ENCODE results near the gene TMEM94.

The TMEM94 gene

GRCh38 chr17:75457047-75457654 is 716 bp downstream of the TMEM94 start:
- Histone ChIP-seq H3K27me3 (no peaks in the 10 kb centered on the region), H3K4me1 (peaks cover 72 to 90% (median 80%) of the 10 kb centered on the region in 10 experiments), H3K36me3 (no peaks in the 10 kb centered on the region; a peak in 1 of 22 replicates), H3K9me3 (replicated peaks in 1 of 11) (no peaks in the 10 kb centered on the region), H4K20me1 (no peaks in the 10 kb centered on the region), H3K4me2 (peak overlapping the region; percentile 87 to 99 (median 94)), H3K4me3 (peak overlapping the region; percentile 73 to 96 (median 82)), H3K27ac (peak overlapping the region; percentile 91 to 99 (median 95)), H3K9ac (peak overlapping the region; percentile 88 to 98 (median 96))
- TF ChIP-seq Cebpa-rat (IDR thresholded peaks at IDR 0.05): no peak

DNA sequence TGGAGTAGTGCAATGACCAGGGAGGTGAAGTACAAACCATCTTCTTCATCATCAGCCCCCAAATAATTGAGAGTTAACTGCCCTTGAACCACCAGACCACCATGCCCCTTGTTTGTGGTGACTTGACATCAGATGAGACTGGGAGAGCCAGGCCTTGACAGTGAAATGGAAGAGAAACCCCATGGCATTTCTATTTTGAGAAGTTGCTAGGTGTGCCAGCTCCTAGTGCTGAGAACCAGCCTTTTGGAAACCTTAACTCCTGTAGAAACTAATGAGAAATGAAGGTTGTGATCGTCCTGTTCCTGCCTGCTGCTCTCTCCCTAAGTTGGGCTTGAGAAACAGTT is 2.8 kb downstream of the TMEM94 start:
- peak overlapping the region; percentile 56 to 97 (median 76) for H3K27ac ChIP-seq
- H4K20me1 ChIP-seq: no peaks in the 10 kb centered on the region
- H3K36me3 ChIP-seq: peaks cover 0 to 11% (median 8%) of the 10 kb centered on the region in 11 experiments; a peak in 12 of 22 replicates
- peaks cover 60 to 86% (median 78%) of the 10 kb centered on the region in 10 experiments for H3K4me1 ChIP-seq
- peak overlapping the region in 4 of 10 experiments; percentile 5 to 22 (median 10); a peak in 3 of 20 replicates for H3K4me3 ChIP-seq
- H3K4me2 ChIP-seq: peak overlapping the region; percentile 87 to 99 (median 93)
- H3K9me3 ChIP-seq (replicated peaks in 1 of 11): peaks cover 0 to 6% (median 0%) of the 10 kb centered on the region in 11 experiments; a peak in 8 of 22 replicates
- H3K9ac ChIP-seq: peak overlapping the region; percentile 40 to 77 (median 59)
- H3K27me3 ChIP-seq: no peaks in the 10 kb centered on the region
- TF ChIP-seq Cebpa-rat (IDR thresholded peaks at IDR 0.05): no peak

GRCh38 chr17:75459590-75460267 is 3.3 kb downstream of the TMEM94 start:
- peak overlapping the region; percentile 87 to 99 (median 93) for H3K4me2 ChIP-seq
- H3K4me3 ChIP-seq: peak overlapping the region in 4 of 10 experiments; percentile 5 to 22 (median 10); a peak in 6 of 20 replicates
- H3K9ac ChIP-seq: peak overlapping the region; percentile 40 to 77 (median 59)
- TF ChIP-seq Cebpa-rat (IDR thresholded peaks at IDR 0.05): peak in 1 of 11 experiments; percentile 37; a peak in 1 of 22 replicates
- H3K27me3 ChIP-seq: no peaks in the 10 kb centered on the region
- peaks cover 0 to 11% (median 2%) of the 10 kb centered on the region in 11 experiments; a peak in 9 of 22 replicates for H3K9me3 ChIP-seq (replicated peaks in 1 of 11)
- peaks cover 0 to 14% (median 11%) of the 10 kb centered on the region in 11 experiments; a peak in 12 of 22 replicates for H3K36me3 ChIP-seq
- peak overlapping the region; percentile 56 to 97 (median 76) for H3K27ac ChIP-seq
- no peaks in the 10 kb centered on the region for H4K20me1 ChIP-seq
- H3K4me1 ChIP-seq: peaks cover 55 to 83% (median 74%) of the 10 kb centered on the region in 10 experiments

GRCh38 chr17:75460295-75460694 is 3.9 kb downstream of the TMEM94 start:
- Histone ChIP-seq H3K9me3 (replicated peaks in 1 of 11) (peaks cover 0 to 17% (median 5%) of the 10 kb centered on the region in 11 experiments; a peak in 9 of 22 replicates), H3K4me2 (peak overlapping the region; percentile 87 to 99 (median 93)), H3K27me3 (no peaks in the 10 kb centered on the region), H3K36me3 (peaks cover 0 to 19% (median 15%) of the 10 kb centered on the region in 11 experiments; a peak in 13 of 22 replicates), H3K9ac (peak overlapping the region; percentile 40 to 77 (median 59); a peak in 20 of 22 replicates), H4K20me1 (no peaks in the 10 kb centered on the region), H3K4me1 (peaks cover 49 to 77% (median 68%) of the 10 kb centered on the region in 10 experiments), H3K4me3 (peak overlapping the region in 1 of 10 experiments; percentile 22; a peak in 2 of 20 replicates), H3K27ac (peak overlapping the region; percentile 56 to 97 (median 76); a peak in 21 of 22 replicates)
- TF ChIP-seq Cebpa-rat (IDR thresholded peaks at IDR 0.05): no peak

- H3K27me3 ChIP-seq: no peaks in the 10 kb centered on the region
- H3K9me3 ChIP-seq (replicated peaks in 1 of 11): peaks cover 0 to 30% (median 7%) of the 10 kb centered on the region in 11 experiments; a peak in 14 of 22 replicates
- peak overlapping the region in 3 of 11 experiments; percentile 5 to 44 (median 29); a peak in 4 of 22 replicates for H3K27ac ChIP-seq
- peaks cover 30 to 61% (median 51%) of the 10 kb centered on the region in 10 experiments for H3K4me1 ChIP-seq
- H4K20me1 ChIP-seq: peaks cover 0 to 5% (median 0%) of the 10 kb centered on the region in 11 experiments; a peak in 4 of 22 replicates
- H3K4me3 ChIP-seq: no peak overlapping the region
- peaks cover 0 to 46% (median 32%) of the 10 kb centered on the region in 11 experiments; a peak in 17 of 22 replicates for H3K36me3 ChIP-seq
- no peak for TF ChIP-seq Cebpa-rat (IDR thresholded peaks at IDR 0.05)
- H3K9ac ChIP-seq: no peak overlapping the region
- H3K4me2 ChIP-seq: peak overlapping the region in 2 of 11 experiments; percentile 8 to 25; a peak in 3 of 22 replicates
These were observed 7.2 kb downstream of the TMEM94 start for GRCh38 chr17:75463603-75464002.

- Histone ChIP-seq H3K4me1 (peaks cover 18 to 61% (median 49%) of the 10 kb centered on the region in 10 experiments), H3K36me3 (peaks cover 0 to 57% (median 43%) of the 10 kb centered on the region in 11 experiments; a peak in 18 of 22 replicates), H3K27ac (no peak overlapping the region), H3K9ac (no peak overlapping the region), H3K4me3 (no peak overlapping the region), H3K9me3 (replicated peaks in 1 of 11) (peaks cover 0 to 30% (median 7%) of the 10 kb centered on the region in 11 experiments; a peak in 14 of 22 replicates), H4K20me1 (peaks cover 0 to 9% (median 0%) of the 10 kb centered on the region in 11 experiments; a peak in 4 of 22 replicates), H3K4me2 (no peak overlapping the region), H3K27me3 (no peaks in the 10 kb centered on the region)
- no peak for TF ChIP-seq Cebpa-rat (IDR thresholded peaks at IDR 0.05)
These were observed 8.6 kb downstream of the TMEM94 start for GRCh38 chr17:75465039-75465438.

GRCh38 chr17:75468291-75468754 is 11.9 kb downstream of the TMEM94 start:
- Histone ChIP-seq H3K9ac (no peak overlapping the region; a peak in 2 of 22 replicates), H3K36me3 (peaks cover 19 to 75% (median 62%) of the 10 kb centered on the region in 11 experiments), H3K27me3 (no peaks in the 10 kb centered on the region), H3K27ac (peak overlapping the region in 7 of 11 experiments; percentile 5 to 50 (median 36); a peak in 8 of 22 replicates), H3K4me2 (peak overlapping the region in 3 of 11 experiments; percentile 4 to 52 (median 5); a peak in 5 of 22 replicates), H3K4me3 (no peak overlapping the region), H3K9me3 (replicated peaks in 1 of 11) (peaks cover 0 to 30% (median 7%) of the 10 kb centered on the region in 11 experiments; a peak in 14 of 22 replicates), H3K4me1 (peaks cover 24 to 65% (median 60%) of the 10 kb centered on the region in 10 experiments), H4K20me1 (peaks cover 0 to 9% (median 0%) of the 10 kb centered on the region in 11 experiments; a peak in 4 of 22 replicates)
- no peak for TF ChIP-seq Cebpa-rat (IDR thresholded peaks at IDR 0.05)

GRCh38 chr17:75468779-75469373 is 12.4 kb downstream of the TMEM94 start:
- H3K9ac ChIP-seq: no peak overlapping the region; a peak in 2 of 22 replicates

More at GRCh38 chr17:75468779-75469373, 12.4 kb downstream of the TMEM94 start:
- peaks cover 25 to 75% (median 64%) of the 10 kb centered on the region in 11 experiments for H3K36me3 ChIP-seq
- H3K4me2 ChIP-seq: peak overlapping the region in 6 of 11 experiments; percentile 4 to 52 (median 16); a peak in 7 of 22 replicates
- H3K9me3 ChIP-seq (replicated peaks in 1 of 11): peaks cover 0 to 27% (median 7%) of the 10 kb centered on the region in 11 experiments; a peak in 14 of 22 replicates
- TF ChIP-seq Cebpa-rat (IDR thresholded peaks at IDR 0.05): no peak
- H3K4me1 ChIP-seq: peaks cover 24 to 65% (median 62%) of the 10 kb centered on the region in 10 experiments
- H3K27ac ChIP-seq: peak overlapping the region in 7 of 11 experiments; percentile 5 to 50 (median 36); a peak in 8 of 22 replicates
- peaks cover 0 to 9% (median 0%) of the 10 kb centered on the region in 11 experiments; a peak in 4 of 22 replicates for H4K20me1 ChIP-seq
- no peak overlapping the region for H3K4me3 ChIP-seq
- H3K27me3 ChIP-seq: no peaks in the 10 kb centered on the region
